Measurements from ENCODE around the gene PDCL3. TPM values are rescaled to one million over a fixed set of nuclear protein-coding genes. Genes with fewer than 3 reads are reported as not detected.

PDCL3 gene
- total RNA-seq, 1 experiment from 2014 or later = 22.7 TPM

DNA sequence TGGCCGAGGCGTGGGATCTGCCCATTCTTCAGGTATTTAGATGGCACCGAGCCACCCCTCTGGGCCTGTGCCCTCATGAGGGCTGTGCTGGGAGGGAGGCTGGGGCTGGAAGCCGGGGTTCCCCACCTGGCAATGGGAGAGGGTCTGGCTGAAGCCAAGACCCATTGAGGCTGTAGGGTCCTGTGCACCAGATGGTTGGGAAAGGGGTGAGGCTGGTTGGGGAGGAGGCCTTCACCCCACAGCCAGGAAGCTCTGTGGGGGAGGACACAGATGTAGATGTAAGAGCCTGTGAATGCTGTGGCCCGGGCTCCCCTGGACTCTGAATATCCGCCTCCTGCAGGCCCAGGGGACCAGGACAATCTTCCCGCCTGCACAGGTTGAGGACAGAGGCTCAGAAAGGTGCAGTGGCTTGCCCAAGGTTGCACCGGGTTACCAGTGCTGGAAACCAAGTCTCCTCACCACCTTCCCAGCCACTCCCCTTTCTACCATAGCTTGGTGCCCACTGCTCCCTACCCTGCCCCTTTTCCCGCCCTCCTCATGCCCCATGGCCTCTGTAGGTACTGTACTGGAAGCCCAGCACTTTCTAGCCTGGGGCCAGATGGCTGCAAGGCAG is 49.7 kb downstream of the PDCL3 start:
- DNase-seq = no peak
- H3K9me3 ChIP-seq (ENCODE audit: insufficient read depth, low read depth) = no peaks in the 10 kb centered on the region
- H3K27me3 ChIP-seq (ENCODE audit: insufficient read depth, low read depth) = no peaks in the 10 kb centered on the region
- intact Hi-C loops (cut with micrococcal nuclease; ENCODE audit: unreplicated experiment) = loop anchor here (5.0 to 10.0 kb wide), 2 partner anchors 120 to 292 kb away; no protein-coding TSS in a partner anchor
- no peaks in the 10 kb centered on the region for H3K79me2 ChIP-seq (ENCODE audit: low read depth)
- H3K4me2 ChIP-seq = no peak overlapping the region
- no peaks in the 10 kb centered on the region for H3K36me3 ChIP-seq (ENCODE audit: low read depth)
- no peaks in the 10 kb centered on the region for H4K20me1 ChIP-seq (ENCODE audit: insufficient read depth)
- TF ChIP-seq, protein P1, sequence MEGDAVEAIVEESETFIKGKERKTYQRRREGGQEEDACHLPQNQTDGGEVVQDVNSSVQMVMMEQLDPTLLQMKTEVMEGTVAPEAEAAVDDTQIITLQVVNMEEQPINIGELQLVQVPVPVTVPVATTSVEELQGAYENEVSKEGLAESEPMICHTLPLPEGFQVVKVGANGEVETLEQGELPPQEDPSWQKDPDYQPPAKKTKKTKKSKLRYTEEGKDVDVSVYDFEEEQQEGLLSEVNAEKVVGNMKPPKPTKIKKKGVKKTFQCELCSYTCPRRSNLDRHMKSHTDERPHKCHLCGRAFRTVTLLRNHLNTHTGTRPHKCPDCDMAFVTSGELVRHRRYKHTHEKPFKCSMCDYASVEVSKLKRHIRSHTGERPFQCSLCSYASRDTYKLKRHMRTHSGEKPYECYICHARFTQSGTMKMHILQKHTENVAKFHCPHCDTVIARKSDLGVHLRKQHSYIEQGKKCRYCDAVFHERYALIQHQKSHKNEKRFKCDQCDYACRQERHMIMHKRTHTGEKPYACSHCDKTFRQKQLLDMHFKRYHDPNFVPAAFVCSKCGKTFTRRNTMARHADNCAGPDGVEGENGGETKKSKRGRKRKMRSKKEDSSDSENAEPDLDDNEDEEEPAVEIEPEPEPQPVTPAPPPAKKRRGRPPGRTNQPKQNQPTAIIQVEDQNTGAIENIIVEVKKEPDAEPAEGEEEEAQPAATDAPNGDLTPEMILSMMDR (conservative IDR thresholded peaks at IDR 0.05) = no peak
- no peak for TF ChIP-seq EZH2 (IDR thresholded peaks at IDR 0.05; ENCODE audit: low read depth)
- H3F3A ChIP-seq (ENCODE audit: insufficient read depth, low read depth) = no peaks in the 10 kb centered on the region; the same call in 1 of the 2 replicates
- H2AFZ ChIP-seq = no peak overlapping the region
- no peak overlapping the region for H3K4me3 ChIP-seq
- H3K9me2 ChIP-seq (ENCODE audit: insufficient read depth) = no peaks in the 10 kb centered on the region
- H3K27ac ChIP-seq = no peak overlapping the region
- H3K4me1 ChIP-seq (replicated peaks; ENCODE audit: insufficient read depth) = no peaks in the 10 kb centered on the region
- ChIA-PET POLR2A (ENCODE audit: unreplicated experiment) (no interaction called here), CTCF (no interaction called here)
- no TSS peak for BruUV-seq (replicated peaks)

DNA sequence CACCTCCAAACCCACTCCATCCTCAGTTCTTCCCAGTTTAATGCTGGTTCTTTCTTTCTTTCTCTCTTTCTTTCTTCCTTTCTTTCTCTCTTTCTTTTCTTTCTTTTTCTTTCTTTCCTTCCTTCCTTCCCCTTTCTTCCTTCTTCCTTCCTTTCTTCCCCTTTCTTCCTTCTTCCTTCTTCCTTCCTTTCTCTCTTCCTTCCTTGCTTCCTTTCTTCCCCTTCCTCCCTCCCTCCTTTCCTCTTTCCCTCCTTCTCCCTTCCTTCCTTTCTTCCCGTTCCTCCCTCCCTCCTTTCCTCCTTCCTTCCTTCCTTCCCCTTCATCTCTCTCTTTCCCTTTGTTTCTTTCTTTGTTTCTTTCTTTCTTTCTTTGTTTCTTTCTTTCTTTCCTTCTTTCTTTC is 50.9 kb downstream of the PDCL3 start:
- ChIA-PET CTCF (no interaction called here), POLR2A (ENCODE audit: unreplicated experiment) (no interaction called here)
- Histone ChIP-seq H3K36me3 (ENCODE audit: low read depth) (no peaks in the 10 kb centered on the region), H3K4me3 (no peak overlapping the region), H3K9me3 (ENCODE audit: insufficient read depth, low read depth) (no peaks in the 10 kb centered on the region), H3K4me2 (no peak overlapping the region), H3K27ac (no peak overlapping the region), H3K4me1 (replicated peaks; ENCODE audit: insufficient read depth) (no peaks in the 10 kb centered on the region), H3K9me2 (ENCODE audit: insufficient read depth) (no peaks in the 10 kb centered on the region), H4K20me1 (ENCODE audit: insufficient read depth) (no peaks in the 10 kb centered on the region), H3K27me3 (ENCODE audit: insufficient read depth, low read depth) (no peaks in the 10 kb centered on the region), H3F3A (ENCODE audit: insufficient read depth, low read depth) (no peaks in the 10 kb centered on the region; the same call in 1 of the 2 replicates), H2AFZ (no peak overlapping the region), H3K79me2 (ENCODE audit: low read depth) (no peaks in the 10 kb centered on the region)
- no TSS peak for BruUV-seq (replicated peaks)
- TF ChIP-seq, protein P1 (conservative IDR thresholded peaks at IDR 0.05) = no peak
- TF ChIP-seq EZH2 (IDR thresholded peaks at IDR 0.05; ENCODE audit: low read depth) = no peak
- DNase-seq = no peak
- intact Hi-C loops (cut with micrococcal nuclease; ENCODE audit: unreplicated experiment) = loop anchor here (5.0 to 10.0 kb wide), 2 partner anchors 119 to 291 kb away; no protein-coding TSS in a partner anchor

GRCh38 chr2:100614455-100615000 is 51.7 kb downstream of the PDCL3 start:
- POLR2A ChIA-PET (ENCODE audit: unreplicated experiment) = no interaction called here
- Histone ChIP-seq H3K4me2 (no peak overlapping the region), H3K27me3 (ENCODE audit: insufficient read depth, low read depth) (no peaks in the 10 kb centered on the region), H3K4me1 (replicated peaks; ENCODE audit: insufficient read depth) (no peaks in the 10 kb centered on the region), H3F3A (ENCODE audit: insufficient read depth, low read depth) (no peaks in the 10 kb centered on the region; the same call in 1 of the 2 replicates), H3K27ac (no peak overlapping the region), H2AFZ (no peak overlapping the region), H3K36me3 (ENCODE audit: low read depth) (no peaks in the 10 kb centered on the region), H3K79me2 (ENCODE audit: low read depth) (no peaks in the 10 kb centered on the region), H3K9me2 (ENCODE audit: insufficient read depth) (no peaks in the 10 kb centered on the region), H3K4me3 (no peak overlapping the region), H3K9me3 (ENCODE audit: insufficient read depth, low read depth) (no peaks in the 10 kb centered on the region), H4K20me1 (ENCODE audit: insufficient read depth) (no peaks in the 10 kb centered on the region)
- no TSS peak for BruUV-seq (replicated peaks)
- intact Hi-C loops (cut with micrococcal nuclease; ENCODE audit: unreplicated experiment) = loop anchor here (5.0 to 10.0 kb wide), 2 partner anchors 118 to 290 kb away; no protein-coding TSS in a partner anchor
- CTCF ChIA-PET = no interaction called here
- no peak for DNase-seq
- TF ChIP-seq, protein P1 (conservative IDR thresholded peaks at IDR 0.05) = no peak
- TF ChIP-seq EZH2 (IDR thresholded peaks at IDR 0.05; ENCODE audit: low read depth) = no peak
